A549 (cell line): ENCODE measurements around the gene BBIP1. TPM values are rescaled to one million over a fixed set of nuclear protein-coding genes. Genes with fewer than 3 reads are reported as not detected.

Source experiments
- ATAC-seq, 2 experiments: fragments of 200-7000 bp in 1 of 2; fragments of >200 bp in 1 of 2; cut with Nextera tagmentation in 1 of 2; cut with Tn5 transposase in 1 of 2; 3 replicates each; pipeline versions ENCODE4 v1.8.0 to v1.9.1; 2018 to 2020; ENCODE audit warnings: mild to moderate bottlenecking in 1 of 2, moderate library complexity in 1 of 2
- CTCF ChIA-PET: fragments of 300-600 bp; sonication (Branson Sonifier 250); formaldehyde crosslinking; extraction: SDS; loops from one replicate; lab custom pipeline; 2021; ENCODE audit warnings: antibody characterized with exemption, inconsistent platforms; lab: Yijun Ruan, JAX
- POLR2A ChIA-PET: fragments of 350-600 bp; formaldehyde crosslinking; extraction: SDS; loops from one replicate; lab custom pipeline; 2021; ENCODE audit warnings: antibody characterized with exemption, inconsistent platforms; lab: Yijun Ruan, JAX
- DNase-seq, 2 experiments: peaks; one replicate each; pipeline versions ENCODE4 v3.0.0 to v3.0.0-alpha.2; 2011 to 2016; ENCODE audit warnings: low read depth in 1 of 2, low spot score in 1 of 2
- FAIRE-seq: peaks from 2 replicates; lab custom pipeline; 2011; peaks lifted over from hg19 to GRCh38; lab: Jason Lieb, UNC
- H3K27ac ChIP-seq, 2 experiments: fragments of >200 bp; sonication (Bioruptor Twin); formaldehyde crosslinking; 3 replicates each; pipeline ENCODE4 v1.5.1; 2016 to 2017
- H3K4me1 ChIP-seq: fragments of >200 bp; sonication (Bioruptor Twin); formaldehyde crosslinking; 3 replicates; pipeline ENCODE4 v1.6.1; 2016
- H3K4me2 ChIP-seq: fragments of >200 bp; sonication (Bioruptor Twin); formaldehyde crosslinking; 3 replicates; pipeline ENCODE4 v1.6.1; 2016
- H3K4me3 ChIP-seq: fragments of >200 bp; sonication (Bioruptor Twin); formaldehyde crosslinking; 3 replicates; pipeline ENCODE4 v1.5.1; 2016
- H3K9me3 ChIP-seq: fragments of >200 bp; sonication (Bioruptor Twin); formaldehyde crosslinking; 3 replicates; pipeline ENCODE4 v1.6.1; 2016
- CEBPB ChIP-seq, 2 experiments: fragments of >200 bp in 1 of 2; sonication (Bioruptor Twin) in 1 of 2; formaldehyde crosslinking in 1 of 2; IDR thresholded peaks; 2 replicates each; pipeline ENCODE4 v1.6.1; 2012 to 2016
- FOSB ChIP-seq: fragments of 250-450 bp; sonication (Bioruptor Pico); IDR thresholded peaks from 2 replicates; pipeline ENCODE4 v1.5.0; 2020; ENCODE audit warnings: mild to moderate bottlenecking, moderate library complexity
- GATA3 ChIP-seq: IDR thresholded peaks from 2 replicates; pipeline ENCODE4 v1.6.1; 2012; ENCODE audit warnings: borderline replicate concordance
- HOXB13 ChIP-seq: fragments of 250-450 bp; sonication (Bioruptor Pico); IDR thresholded peaks from 2 replicates; pipeline ENCODE4 v1.5.0; 2020; ENCODE audit warnings: low read depth, mild to moderate bottlenecking, moderate library complexity
- JUN ChIP-seq, 2 experiments: fragments of >200 bp; sonication (Bioruptor Twin); formaldehyde crosslinking; IDR thresholded peaks; 2 replicates in 1 of 2; 3 replicates in 1 of 2; pipeline ENCODE4 v1.6.1; 2016 to 2017
- KDM5A ChIP-seq: fragments of 200-600 bp; sonication (generic); IDR thresholded peaks from 2 replicates; pipeline ENCODE4 v1.6.1; 2016; ENCODE audit warnings: antibody characterized with exemption, mild to moderate bottlenecking
- MYC ChIP-seq: IDR thresholded peaks from 2 replicates; pipeline ENCODE4 v1.6.1; 2012; ENCODE audit warnings: mild to moderate bottlenecking, inconsistent platforms, low read length, improper control_type of control experiment, borderline replicate concordance
- PHF8 ChIP-seq: fragments of 200-600 bp; sonication (generic); IDR thresholded peaks from 2 replicates; pipeline ENCODE4 v1.6.1; 2016; ENCODE audit warnings: low read depth, mild to moderate bottlenecking, antibody characterized with exemption, moderate library complexity, borderline replicate concordance
- POLR2A ChIP-seq: IDR thresholded peaks from 2 replicates; pipeline ENCODE4 v1.6.1; 2012; ENCODE audit warnings: mild to moderate bottlenecking, low read length
- RAD21 ChIP-seq, 2 experiments: fragments of >200 bp in 1 of 2; sonication (Bioruptor Twin) in 1 of 2; formaldehyde crosslinking in 1 of 2; IDR thresholded peaks in 1 of 2; conservative IDR thresholded peaks in 1 of 2; 2 replicates in 1 of 2; 3 replicates in 1 of 2; pipeline ENCODE4 v1.6.1; 2012 to 2018; ENCODE audit warnings: inconsistent platforms in 1 of 2
- RFX5 ChIP-seq: fragments of 450-650 bp; IDR thresholded peaks from 2 replicates; pipeline ENCODE4 v1.7.1; 2014; ENCODE audit warnings: antibody characterized with exemption, mild to moderate bottlenecking, moderate library complexity
- TFCP2L1 ChIP-seq: fragments of 250-450 bp; sonication (Bioruptor Pico); IDR thresholded peaks from 2 replicates; pipeline ENCODE4 v1.5.0; 2021; ENCODE audit warnings: mild to moderate bottlenecking
- TP53 ChIP-seq: fragments of 250-450 bp; sonication (Bioruptor Pico); IDR thresholded peaks from 2 replicates; pipeline ENCODE4 v1.5.0; 2021; ENCODE audit warnings: mild to moderate bottlenecking, moderate library complexity
- whole genome bisulfite sequencing: methylation state at CpG from one replicate; pipeline ENCODE4 v1.1.6; 2017; ENCODE audit errors: missing lambda C conversion rate; 5-methylcytosine and 5-hydroxymethylcytosine counted together
- polyA minus RNA-seq: library from RNA; depleted of rRNA, polyadenylated mRNA; stranded (reverse); fragments of >200 nt; gene quantifications from 2 replicates; pipeline ENCODE4 v1.2.3, GENCODE V29; 2011; rRNA and poly(A)+ RNA removed
- polyA plus RNA-seq, 4 experiments: library from polyadenylated mRNA; depleted of rRNA in 3 of 4; stranded (reverse); fragments of >200 nt; fragmentation: RNase III in 1 of 4; extraction: RNeasy Plus Mini Kit Qiagen cat#74134 plus additional on column Dnase treatment in 1 of 4; gene quantifications; 2 replicates in 3 of 4; 3 replicates in 1 of 4; pipeline ENCODE4 v1.2.3, GENCODE V29; 2011 to 2017
- TF ChIP-seq, protein P1 (sequence below): fragments of >200 bp; sonication (Bioruptor Twin); formaldehyde crosslinking; IDR thresholded peaks from 3 replicates; pipeline ENCODE4 v1.6.1; 2016
- TF ChIP-seq, protein P2 (sequence below): IDR thresholded peaks from 2 replicates; pipeline ENCODE4 v1.6.1; 2012
- TF ChIP-seq, protein P3 (sequence below): fragments of 200-600 bp; sonication (generic); IDR thresholded peaks from 2 replicates; pipeline ENCODE4 v1.6.1; 2016; ENCODE audit warnings: antibody characterized with exemption, mild to moderate bottlenecking, moderate library complexity
- TF ChIP-seq, protein P4 (sequence below): fragments of >200 bp; sonication (Bioruptor Twin); formaldehyde crosslinking; IDR thresholded peaks from 3 replicates; pipeline ENCODE4 v1.5.1; 2016
- TF ChIP-seq, protein P5 (sequence below): IDR thresholded peaks from 2 replicates; pipeline ENCODE4 v1.6.1; 2012

BBIP1 gene, protein sequence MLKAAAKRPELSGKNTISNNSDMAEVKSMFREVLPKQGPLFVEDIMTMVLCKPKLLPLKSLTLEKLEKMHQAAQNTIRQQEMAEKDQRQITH
- polyA plus RNA-seq (2011; rRNA removed) (73.5 and 83.4 TPM in 2 replicates), polyA plus RNA-seq (2017; fragmentation: RNase III; extraction: RNeasy Plus Mini Kit Qiagen cat#74134 plus additional on column Dnase treatment) (57.2 to 64.1 TPM (median 59.6 TPM) in 3 replicates), polyA minus RNA-seq (9.9 and 10.8 TPM in 2 replicates)
- 13.0 and 15.9 TPM in 2 replicates for polyA plus RNA-seq (2012; cell fraction: cytosol; rRNA removed)
- 6.2 and 10.1 TPM in 2 replicates for polyA plus RNA-seq (2012; cell fraction: nucleus; rRNA removed)

DNA sequence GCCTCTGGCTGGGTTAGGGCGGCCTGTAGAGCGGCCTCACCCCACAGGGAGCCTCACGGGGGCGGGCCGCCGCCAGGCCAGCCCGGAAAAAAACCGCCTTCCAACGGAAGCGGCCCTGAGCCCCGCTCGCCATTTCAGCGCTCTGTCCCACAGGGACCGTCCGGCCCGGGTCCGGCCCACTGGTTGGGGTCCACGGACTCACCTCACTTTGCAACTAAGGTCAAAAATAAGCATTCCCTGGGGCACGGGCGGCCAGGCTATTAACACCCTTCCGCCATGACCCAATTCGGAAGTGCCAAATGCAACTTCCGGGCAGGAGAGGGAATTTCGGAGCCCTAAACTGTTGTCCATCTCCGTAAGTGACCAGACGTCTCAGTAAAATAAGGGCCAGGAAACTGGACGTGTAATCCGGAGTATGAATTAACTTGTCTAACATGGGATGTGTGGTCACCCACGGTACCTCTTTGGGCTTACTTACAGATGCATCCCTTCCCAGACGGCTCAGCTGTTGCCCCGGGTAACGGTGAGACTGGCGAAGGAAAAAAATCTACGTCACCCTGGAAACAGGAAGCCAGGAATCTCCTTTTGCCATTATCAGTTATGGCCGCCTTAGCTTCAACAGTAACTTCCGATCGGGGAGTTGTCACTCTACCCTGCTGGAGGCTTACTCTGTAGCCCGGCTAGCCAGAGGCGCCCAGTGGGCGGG lies at the start of gene BBIP1:
Gene BBIP1 (minus strand): TSS at position 538 of the 706 bp plus-strand sequence. CDS start 1,023 bp downstream, outside the sequence.
- DNase-seq (peak; percentile 92 to 99), ATAC-seq (peak; percentile 86 to 96), FAIRE-seq (peak; percentile 90)
- 2% methylated on average over 24 of the region's 40 CpGs for WGBS
- peak within 1 kb of the TSS; percentile 78 for H3K4me3 ChIP-seq
- H3K4me2 ChIP-seq: peak within 1 kb of the TSS; percentile 90
- peak within 1 kb of the TSS; percentile 95 to 98 for H3K27ac ChIP-seq
- CTCF ChIA-PET: interaction anchor here (0.7 to 2.3 kb wide), 7 partner anchors 9 to 247 kb away, joined by 3 to 8 read pairs (median 4); partner anchors contain the start of gene PDCD4
- H3K9me3 ChIP-seq: no peaks in the 10 kb centered on the region
- POLR2A ChIA-PET: interaction anchor here (0.6 to 2.6 kb wide), 25 partner anchors 9 to 614 kb away, joined by 3 to 20 read pairs (median 4); partner anchors contain the start of genes ADRA2A, PDCD4, RBM20 and SMNDC1
- TF ChIP-seq CEBPB (IDR thresholded peaks at IDR 0.05) (0 out of 4 replicates have a peak, but pooled peaks of 1 of the 2 experiments have one; percentile 27), KDM5A (no peak), GATA3 (0 out of 2 replicates have a peak, but pooled peaks have one; percentile 16), PHF8 (peak; percentile 100), MYC (peak; percentile 9), TFCP2L1 (CRISPR knock-in tag) (peak; percentile 82; the same call in 1 of the 2 replicates), TP53 (CRISPR knock-in tag) (peak; percentile 69; the same call in 1 of the 2 replicates), HOXB13 (CRISPR knock-in tag) (no peak), FOSB (peak; percentile 60; the same call in 1 of the 2 replicates), RFX5 (peak; percentile 87), RAD21 (conservative IDR thresholded peaks at IDR 0.05 in 1 of 2, IDR thresholded peaks at IDR 0.05 in 1 of 2) (no peak), POLR2A (peak; percentile 59), JUN (IDR thresholded peaks at IDR 0.05) (peak; percentile 83 to 90)
- TF ChIP-seq, protein P1, sequence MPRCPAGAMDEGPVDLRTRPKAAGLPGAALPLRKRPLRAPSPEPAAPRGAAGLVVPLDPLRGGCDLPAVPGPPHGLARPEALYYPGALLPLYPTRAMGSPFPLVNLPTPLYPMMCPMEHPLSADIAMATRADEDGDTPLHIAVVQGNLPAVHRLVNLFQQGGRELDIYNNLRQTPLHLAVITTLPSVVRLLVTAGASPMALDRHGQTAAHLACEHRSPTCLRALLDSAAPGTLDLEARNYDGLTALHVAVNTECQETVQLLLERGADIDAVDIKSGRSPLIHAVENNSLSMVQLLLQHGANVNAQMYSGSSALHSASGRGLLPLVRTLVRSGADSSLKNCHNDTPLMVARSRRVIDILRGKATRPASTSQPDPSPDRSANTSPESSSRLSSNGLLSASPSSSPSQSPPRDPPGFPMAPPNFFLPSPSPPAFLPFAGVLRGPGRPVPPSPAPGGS: peak; percentile 66; the same call in 1 of the 3 replicates
- TF ChIP-seq, protein P2, sequence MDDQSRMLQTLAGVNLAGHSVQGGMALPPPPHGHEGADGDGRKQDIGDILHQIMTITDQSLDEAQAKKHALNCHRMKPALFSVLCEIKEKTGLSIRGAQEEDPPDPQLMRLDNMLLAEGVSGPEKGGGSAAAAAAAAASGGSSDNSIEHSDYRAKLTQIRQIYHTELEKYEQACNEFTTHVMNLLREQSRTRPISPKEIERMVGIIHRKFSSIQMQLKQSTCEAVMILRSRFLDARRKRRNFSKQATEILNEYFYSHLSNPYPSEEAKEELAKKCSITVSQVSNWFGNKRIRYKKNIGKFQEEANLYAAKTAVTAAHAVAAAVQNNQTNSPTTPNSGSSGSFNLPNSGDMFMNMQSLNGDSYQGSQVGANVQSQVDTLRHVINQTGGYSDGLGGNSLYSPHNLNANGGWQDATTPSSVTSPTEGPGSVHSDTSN: 0 out of 2 replicates have a peak, but pooled peaks have one; percentile 22
- TF ChIP-seq, protein P3, sequence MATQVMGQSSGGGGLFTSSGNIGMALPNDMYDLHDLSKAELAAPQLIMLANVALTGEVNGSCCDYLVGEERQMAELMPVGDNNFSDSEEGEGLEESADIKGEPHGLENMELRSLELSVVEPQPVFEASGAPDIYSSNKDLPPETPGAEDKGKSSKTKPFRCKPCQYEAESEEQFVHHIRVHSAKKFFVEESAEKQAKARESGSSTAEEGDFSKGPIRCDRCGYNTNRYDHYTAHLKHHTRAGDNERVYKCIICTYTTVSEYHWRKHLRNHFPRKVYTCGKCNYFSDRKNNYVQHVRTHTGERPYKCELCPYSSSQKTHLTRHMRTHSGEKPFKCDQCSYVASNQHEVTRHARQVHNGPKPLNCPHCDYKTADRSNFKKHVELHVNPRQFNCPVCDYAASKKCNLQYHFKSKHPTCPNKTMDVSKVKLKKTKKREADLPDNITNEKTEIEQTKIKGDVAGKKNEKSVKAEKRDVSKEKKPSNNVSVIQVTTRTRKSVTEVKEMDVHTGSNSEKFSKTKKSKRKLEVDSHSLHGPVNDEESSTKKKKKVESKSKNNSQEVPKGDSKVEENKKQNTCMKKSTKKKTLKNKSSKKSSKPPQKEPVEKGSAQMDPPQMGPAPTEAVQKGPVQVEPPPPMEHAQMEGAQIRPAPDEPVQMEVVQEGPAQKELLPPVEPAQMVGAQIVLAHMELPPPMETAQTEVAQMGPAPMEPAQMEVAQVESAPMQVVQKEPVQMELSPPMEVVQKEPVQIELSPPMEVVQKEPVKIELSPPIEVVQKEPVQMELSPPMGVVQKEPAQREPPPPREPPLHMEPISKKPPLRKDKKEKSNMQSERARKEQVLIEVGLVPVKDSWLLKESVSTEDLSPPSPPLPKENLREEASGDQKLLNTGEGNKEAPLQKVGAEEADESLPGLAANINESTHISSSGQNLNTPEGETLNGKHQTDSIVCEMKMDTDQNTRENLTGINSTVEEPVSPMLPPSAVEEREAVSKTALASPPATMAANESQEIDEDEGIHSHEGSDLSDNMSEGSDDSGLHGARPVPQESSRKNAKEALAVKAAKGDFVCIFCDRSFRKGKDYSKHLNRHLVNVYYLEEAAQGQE: peak; percentile 55
- TF ChIP-seq, protein P4, sequence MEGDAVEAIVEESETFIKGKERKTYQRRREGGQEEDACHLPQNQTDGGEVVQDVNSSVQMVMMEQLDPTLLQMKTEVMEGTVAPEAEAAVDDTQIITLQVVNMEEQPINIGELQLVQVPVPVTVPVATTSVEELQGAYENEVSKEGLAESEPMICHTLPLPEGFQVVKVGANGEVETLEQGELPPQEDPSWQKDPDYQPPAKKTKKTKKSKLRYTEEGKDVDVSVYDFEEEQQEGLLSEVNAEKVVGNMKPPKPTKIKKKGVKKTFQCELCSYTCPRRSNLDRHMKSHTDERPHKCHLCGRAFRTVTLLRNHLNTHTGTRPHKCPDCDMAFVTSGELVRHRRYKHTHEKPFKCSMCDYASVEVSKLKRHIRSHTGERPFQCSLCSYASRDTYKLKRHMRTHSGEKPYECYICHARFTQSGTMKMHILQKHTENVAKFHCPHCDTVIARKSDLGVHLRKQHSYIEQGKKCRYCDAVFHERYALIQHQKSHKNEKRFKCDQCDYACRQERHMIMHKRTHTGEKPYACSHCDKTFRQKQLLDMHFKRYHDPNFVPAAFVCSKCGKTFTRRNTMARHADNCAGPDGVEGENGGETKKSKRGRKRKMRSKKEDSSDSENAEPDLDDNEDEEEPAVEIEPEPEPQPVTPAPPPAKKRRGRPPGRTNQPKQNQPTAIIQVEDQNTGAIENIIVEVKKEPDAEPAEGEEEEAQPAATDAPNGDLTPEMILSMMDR: no peak
- TF ChIP-seq, protein P5, sequence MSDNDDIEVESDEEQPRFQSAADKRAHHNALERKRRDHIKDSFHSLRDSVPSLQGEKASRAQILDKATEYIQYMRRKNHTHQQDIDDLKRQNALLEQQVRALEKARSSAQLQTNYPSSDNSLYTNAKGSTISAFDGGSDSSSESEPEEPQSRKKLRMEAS: peak; percentile 25
- H3K4me1 ChIP-seq: peaks cover 50% of the 10 kb centered on the region
